WTC11 (cell line): Measurements from ENCODE around the gene UHRF1. TPM values are rescaled to one million over a fixed set of nuclear protein-coding genes. Genes with fewer than 3 reads are reported as not detected.
A peak's percentile ranks its signal among the peaks of the same experiment; 100 is the strongest.

Experiments
- ATAC-seq: fragments of 200-7000 bp; cut with Tn5 transposase; 2 replicates; pipeline ENCODE4 v1.10.0; 2021; ENCODE audit warnings: mild to moderate bottlenecking, moderate library complexity
- CTCF ChIA-PET: fragments of 300-600 bp; sonication (Branson Sonifier 250); formaldehyde crosslinking; loops from one replicate; lab custom pipeline; 2021; ENCODE audit warnings: antibody characterized with exemption; lab: Charles Lee
- POLR2A ChIA-PET: fragments of 350-600 bp; sonication (Branson Sonifier 250); formaldehyde crosslinking; loops from one replicate; lab custom pipeline; 2021; ENCODE audit warnings: antibody characterized with exemption; lab: Charles Lee
- DNase-seq: peaks from one replicate; pipeline ENCODE4 v3.0.0; 2021; ENCODE audit warnings: low spot score
- H3K27ac Mint-ChIP-seq: 2 replicates; pipeline ENCODE4 v1.8.0; 2021; ENCODE audit warnings: mixed read lengths
- H3K27me3 Mint-ChIP-seq: 2 replicates; pipeline ENCODE4 v1.8.0; 2021; ENCODE audit warnings: low read depth, mild to moderate bottlenecking, moderate library complexity, mixed read lengths
- H3K36me3 Mint-ChIP-seq: 2 replicates; pipeline ENCODE4 v1.8.0; 2021; ENCODE audit warnings: mixed read lengths
- H3K4me1 Mint-ChIP-seq: 2 replicates; pipeline ENCODE4 v1.8.0; 2022; ENCODE audit warnings: mixed read lengths
- H3K4me3 Mint-ChIP-seq: 2 replicates; pipeline ENCODE4 v1.8.0; 2021; ENCODE audit warnings: mild to moderate bottlenecking, moderate library complexity, mixed read lengths
- H3K9me3 Mint-ChIP-seq: 2 replicates; pipeline ENCODE4 v1.8.0; 2021; ENCODE audit warnings: mixed read lengths
- CREB1 ChIP-seq: sonication (generic); formaldehyde crosslinking; IDR thresholded peaks from 2 replicates; pipeline ENCODE4 v1.8.0; 2023; ENCODE audit warnings: mild to moderate bottlenecking, missing genetic modification reagents
- E2F4 ChIP-seq: sonication (generic); formaldehyde crosslinking; IDR thresholded peaks from 2 replicates; pipeline ENCODE4 v1.8.1; 2022; ENCODE audit warnings: low read depth, mild to moderate bottlenecking, moderate library complexity, missing genetic modification reagents, borderline replicate concordance
- ETV6 ChIP-seq: sonication (generic); formaldehyde crosslinking; IDR thresholded peaks from 2 replicates; pipeline ENCODE4 v1.8.1; 2022; ENCODE audit warnings: mild to moderate bottlenecking, missing genetic modification reagents
- FOXP1 ChIP-seq: sonication (generic); formaldehyde crosslinking; IDR thresholded peaks from 2 replicates; pipeline ENCODE4 v1.8.0; 2022; ENCODE audit warnings: missing genetic modification reagents, mild to moderate bottlenecking, moderate library complexity, borderline replicate concordance
- JAZF1 ChIP-seq: fragments of 250-450 bp; sonication (Bioruptor Pico); IDR thresholded peaks from 2 replicates; pipeline ENCODE4 v1.9.0; 2021; ENCODE audit warnings: moderate library complexity, mild to moderate bottlenecking, inconsistent platforms
- PRRX2 ChIP-seq: fragments of 250-450 bp; sonication (Bioruptor Pico); IDR thresholded peaks from 2 replicates; pipeline ENCODE4 v1.8.0; 2021; ENCODE audit warnings: mild to moderate bottlenecking
- RORB ChIP-seq: fragments of 250-450 bp; sonication (Bioruptor Pico); IDR thresholded peaks from 2 replicates; pipeline ENCODE4 v1.9.0; 2021; ENCODE audit warnings: mild to moderate bottlenecking
- SMAD4 ChIP-seq: sonication (generic); formaldehyde crosslinking; IDR thresholded peaks from 2 replicates; pipeline ENCODE4 v1.8.0; 2022; ENCODE audit warnings: mild to moderate bottlenecking, missing genetic modification reagents
- SP1 ChIP-seq: sonication (generic); formaldehyde crosslinking; conservative IDR thresholded peaks from 2 replicates; pipeline ENCODE4 v1.8.1; 2022; ENCODE audit warnings: missing genetic modification reagents
- TCF7 ChIP-seq: sonication (generic); formaldehyde crosslinking; IDR thresholded peaks from 2 replicates; pipeline ENCODE4 v1.8.0; 2022; ENCODE audit warnings: mild to moderate bottlenecking, low read depth, missing genetic modification reagents, moderate library complexity
- ZNF121 ChIP-seq: sonication (generic); formaldehyde crosslinking; IDR thresholded peaks from 2 replicates; pipeline ENCODE4 v1.8.0; 2023; ENCODE audit warnings: missing genetic modification reagents
- ZNF263 ChIP-seq: sonication (generic); formaldehyde crosslinking; IDR thresholded peaks from 2 replicates; pipeline ENCODE4 v1.8.1; 2022; ENCODE audit warnings: low read depth, mild to moderate bottlenecking, moderate library complexity, missing genetic modification reagents
- ZNF317 ChIP-seq: sonication (generic); formaldehyde crosslinking; IDR thresholded peaks from 2 replicates; pipeline ENCODE4 v1.8.1; 2023; ENCODE audit warnings: low read depth, mild to moderate bottlenecking, moderate library complexity, missing genetic modification reagents, borderline replicate concordance
- ZNF396 ChIP-seq: fragments of 250-450 bp; sonication (Bioruptor Pico); IDR thresholded peaks from 2 replicates; pipeline ENCODE4 v1.8.0; 2021; ENCODE audit warnings: mild to moderate bottlenecking, moderate library complexity, borderline replicate concordance
- ZNF532 ChIP-seq: fragments of 250-450 bp; sonication (Bioruptor Pico); IDR thresholded peaks from 2 replicates; pipeline ENCODE4 v1.9.0; 2021; ENCODE audit warnings: mild to moderate bottlenecking, borderline replicate concordance
- ZNF671 ChIP-seq: fragments of 250-450 bp; sonication (Bioruptor Pico); IDR thresholded peaks from 2 replicates; pipeline ENCODE4 v1.8.0; 2021; ENCODE audit warnings: mild to moderate bottlenecking
- total RNA-seq: library from RNA; stranded (reverse); gene quantifications from 3 replicates; pipeline ENCODE4 v1.2.3, GENCODE V29; 2021
- TF ChIP-seq, protein P1 (sequence below): sonication (generic); formaldehyde crosslinking; conservative IDR thresholded peaks from 2 replicates; pipeline ENCODE4 v1.8.1; 2022; ENCODE audit warnings: mild to moderate bottlenecking, missing genetic modification reagents
- TF ChIP-seq, protein P2 (sequence below): sonication (generic); formaldehyde crosslinking; IDR thresholded peaks from 2 replicates; pipeline ENCODE4 v1.8.0; 2023; ENCODE audit warnings: missing genetic modification reagents
- TF ChIP-seq, protein P3 (sequence below): sonication (generic); formaldehyde crosslinking; IDR thresholded peaks from 2 replicates; pipeline ENCODE4 v1.8.1; 2022; ENCODE audit warnings: missing genetic modification reagents, borderline replicate concordance
- TF ChIP-seq, protein P4 (sequence below): sonication (generic); formaldehyde crosslinking; IDR thresholded peaks from 2 replicates; pipeline ENCODE4 v1.8.1; 2022; ENCODE audit warnings: mild to moderate bottlenecking, missing genetic modification reagents, moderate library complexity, borderline replicate concordance
- TF ChIP-seq, protein P5 (sequence below): sonication (generic); formaldehyde crosslinking; IDR thresholded peaks from 2 replicates; pipeline ENCODE4 v1.8.1; 2022; ENCODE audit warnings: mild to moderate bottlenecking, moderate library complexity, missing genetic modification reagents
- TF ChIP-seq, protein P6 (sequence below): fragments of 250-450 bp; sonication (Bioruptor Pico); IDR thresholded peaks from 2 replicates; pipeline ENCODE4 v1.9.0; 2021; ENCODE audit warnings: moderate library complexity, mild to moderate bottlenecking, inconsistent platforms, borderline replicate concordance

The UHRF1 gene
- total RNA-seq, 1 experiment from 2014 or later: 42.5 TPM

- Mint-ChIP-seq H3K27ac (peak overlapping the region; percentile 78; the same call in 1 of the 2 replicates), H3K9me3 (no peaks in the 10 kb centered on the region), H3K27me3 (no peaks in the 10 kb centered on the region), H3K4me3 (no peak overlapping the region), H3K36me3 (no peaks in the 10 kb centered on the region), H3K4me1 (peaks cover 44% of the 10 kb centered on the region)
- ATAC-seq (no peak), DNase-seq (no peak)
- ChIA-PET CTCF (interaction anchor here (2.2 to 4.0 kb wide), 3 partner anchors 12 to 39 kb away, joined by 5 to 26 read pairs (median 6); no protein-coding TSS in a partner anchor), POLR2A (no interaction called here)
- TF ChIP-seq TCF7 (CRISPR knock-in tag) (no peak), ZNF532 (no peak), SP1 (CRISPR knock-in tag) (no peak), E2F4 (CRISPR knock-in tag) (no peak), ETV6 (no peak), ZNF671 (CRISPR knock-in tag) (no peak), ZNF396 (CRISPR knock-in tag) (no peak), CREB1 (CRISPR knock-in tag) (no peak), ZNF121 (no peak), ZNF263 (CRISPR knock-in tag) (no peak), JAZF1 (CRISPR knock-in tag) (no peak)
- TF ChIP-seq, protein P1, sequence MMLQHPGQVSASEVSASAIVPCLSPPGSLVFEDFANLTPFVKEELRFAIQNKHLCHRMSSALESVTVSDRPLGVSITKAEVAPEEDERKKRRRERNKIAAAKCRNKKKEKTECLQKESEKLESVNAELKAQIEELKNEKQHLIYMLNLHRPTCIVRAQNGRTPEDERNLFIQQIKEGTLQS (CRISPR knock-in tag): no peak
- TF ChIP-seq, protein P2, sequence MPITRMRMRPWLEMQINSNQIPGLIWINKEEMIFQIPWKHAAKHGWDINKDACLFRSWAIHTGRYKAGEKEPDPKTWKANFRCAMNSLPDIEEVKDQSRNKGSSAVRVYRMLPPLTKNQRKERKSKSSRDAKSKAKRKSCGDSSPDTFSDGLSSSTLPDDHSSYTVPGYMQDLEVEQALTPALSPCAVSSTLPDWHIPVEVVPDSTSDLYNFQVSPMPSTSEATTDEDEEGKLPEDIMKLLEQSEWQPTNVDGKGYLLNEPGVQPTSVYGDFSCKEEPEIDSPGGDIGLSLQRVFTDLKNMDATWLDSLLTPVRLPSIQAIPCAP (CRISPR knock-in tag): no peak
- TF ChIP-seq, protein P3, sequence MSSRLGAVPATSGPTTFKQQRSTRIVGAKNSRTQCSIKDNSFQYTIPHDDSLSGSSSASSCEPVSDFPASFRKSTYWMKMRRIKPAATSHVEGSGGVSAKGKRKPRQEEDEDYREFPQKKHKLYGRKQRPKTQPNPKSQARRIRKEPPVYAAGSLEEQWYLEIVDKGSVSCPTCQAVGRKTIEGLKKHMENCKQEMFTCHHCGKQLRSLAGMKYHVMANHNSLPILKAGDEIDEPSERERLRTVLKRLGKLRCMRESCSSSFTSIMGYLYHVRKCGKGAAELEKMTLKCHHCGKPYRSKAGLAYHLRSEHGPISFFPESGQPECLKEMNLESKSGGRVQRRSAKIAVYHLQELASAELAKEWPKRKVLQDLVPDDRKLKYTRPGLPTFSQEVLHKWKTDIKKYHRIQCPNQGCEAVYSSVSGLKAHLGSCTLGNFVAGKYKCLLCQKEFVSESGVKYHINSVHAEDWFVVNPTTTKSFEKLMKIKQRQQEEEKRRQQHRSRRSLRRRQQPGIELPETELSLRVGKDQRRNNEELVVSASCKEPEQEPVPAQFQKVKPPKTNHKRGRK (CRISPR knock-in tag): no peak
Observed at GRCh38 chr19:4987256-4987655, 78.0 kb downstream of the UHRF1 start.

DNA sequence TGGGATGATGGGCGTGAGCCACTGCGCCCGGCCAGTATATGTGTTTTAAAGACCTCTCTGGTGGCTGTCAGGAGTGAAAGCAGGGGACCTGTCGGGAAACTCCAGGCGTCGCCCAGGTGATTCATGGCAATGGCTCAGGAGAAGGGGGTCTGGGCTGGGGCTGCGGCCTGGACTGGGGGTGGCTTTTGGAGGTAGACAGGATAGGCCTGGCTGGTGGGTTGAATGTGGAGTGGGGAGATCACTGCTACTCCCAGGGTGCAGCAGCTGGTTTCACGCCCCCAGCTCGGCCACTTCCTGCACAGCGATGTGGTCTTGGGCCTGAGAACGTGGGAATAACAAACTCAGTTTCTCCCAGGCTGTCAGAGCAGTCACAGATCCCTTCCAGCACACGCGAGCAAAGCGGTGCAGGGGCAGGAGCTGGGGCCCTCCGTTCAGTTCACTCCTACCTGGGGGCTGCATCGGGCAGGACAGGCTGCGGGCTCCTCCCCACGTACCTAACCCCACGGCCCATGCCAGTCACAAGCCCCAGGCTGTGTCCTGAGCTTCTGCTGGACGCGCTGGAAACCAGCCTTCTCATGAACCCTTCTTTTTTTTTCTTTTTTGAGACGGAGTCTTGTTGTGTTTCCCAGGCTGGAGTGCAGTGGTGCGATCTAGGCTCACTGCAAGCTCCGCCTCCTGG lies 78.5 kb downstream of the UHRF1 start:
- DNase-seq: no peak
- ChIA-PET CTCF (interaction anchor here (0.7 to 4.0 kb wide), 9 partner anchors 9 to 178 kb away, joined by 3 to 26 read pairs (median 4); no protein-coding TSS in a partner anchor), POLR2A (no interaction called here)
- no peak for ATAC-seq
- peaks cover 44% of the 10 kb centered on the region for H3K4me1 Mint-ChIP-seq
- H3K36me3 Mint-ChIP-seq: no peaks in the 10 kb centered on the region
- H3K27ac Mint-ChIP-seq: peak overlapping the region; percentile 78; the same call in 1 of the 2 replicates
- H3K9me3 Mint-ChIP-seq: no peaks in the 10 kb centered on the region
- H3K27me3 Mint-ChIP-seq: no peaks in the 10 kb centered on the region
- H3K4me3 Mint-ChIP-seq: no peak overlapping the region
- TF ChIP-seq RORB (CRISPR knock-in tag): no peak
- TF ChIP-seq TCF7 (CRISPR knock-in tag): no peak
- TF ChIP-seq, protein P4, sequence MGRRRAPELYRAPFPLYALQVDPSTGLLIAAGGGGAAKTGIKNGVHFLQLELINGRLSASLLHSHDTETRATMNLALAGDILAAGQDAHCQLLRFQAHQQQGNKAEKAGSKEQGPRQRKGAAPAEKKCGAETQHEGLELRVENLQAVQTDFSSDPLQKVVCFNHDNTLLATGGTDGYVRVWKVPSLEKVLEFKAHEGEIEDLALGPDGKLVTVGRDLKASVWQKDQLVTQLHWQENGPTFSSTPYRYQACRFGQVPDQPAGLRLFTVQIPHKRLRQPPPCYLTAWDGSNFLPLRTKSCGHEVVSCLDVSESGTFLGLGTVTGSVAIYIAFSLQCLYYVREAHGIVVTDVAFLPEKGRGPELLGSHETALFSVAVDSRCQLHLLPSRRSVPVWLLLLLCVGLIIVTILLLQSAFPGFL (CRISPR knock-in tag): no peak
- no peak for TF ChIP-seq E2F4 (CRISPR knock-in tag)
- TF ChIP-seq PRRX2: no peak
- no peak for TF ChIP-seq ZNF317 (CRISPR knock-in tag)
- TF ChIP-seq FOXP1 (CRISPR knock-in tag): no peak
- no peak for TF ChIP-seq SMAD4
- TF ChIP-seq, protein P5, sequence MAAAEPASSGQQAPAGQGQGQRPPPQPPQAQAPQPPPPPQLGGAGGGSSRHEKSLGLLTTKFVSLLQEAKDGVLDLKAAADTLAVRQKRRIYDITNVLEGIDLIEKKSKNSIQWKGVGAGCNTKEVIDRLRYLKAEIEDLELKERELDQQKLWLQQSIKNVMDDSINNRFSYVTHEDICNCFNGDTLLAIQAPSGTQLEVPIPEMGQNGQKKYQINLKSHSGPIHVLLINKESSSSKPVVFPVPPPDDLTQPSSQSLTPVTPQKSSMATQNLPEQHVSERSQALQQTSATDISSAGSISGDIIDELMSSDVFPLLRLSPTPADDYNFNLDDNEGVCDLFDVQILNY (CRISPR knock-in tag): no peak
- TF ChIP-seq, protein P6, sequence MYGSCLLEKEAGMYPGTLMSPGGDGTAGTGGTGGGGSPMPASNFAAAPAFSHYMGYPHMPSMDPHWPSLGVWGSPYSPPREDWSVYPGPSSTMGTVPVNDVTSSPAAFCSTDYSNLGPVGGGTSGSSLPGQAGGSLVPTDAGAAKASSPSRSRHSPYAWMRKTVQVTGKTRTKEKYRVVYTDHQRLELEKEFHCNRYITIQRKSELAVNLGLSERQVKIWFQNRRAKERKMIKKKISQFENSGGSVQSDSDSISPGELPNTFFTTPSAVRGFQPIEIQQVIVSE (CRISPR knock-in tag): no peak
